Endodermal cell (in vitro differentiated cells): ENCODE measurements around the gene DNASE2B. TPM values are rescaled to one million over a fixed set of nuclear protein-coding genes. Genes with fewer than 3 reads are reported as not detected.

Experiments used
- total RNA-seq, 2 donors: library from RNA; stranded (reverse); fragmentation: NEBNext Ultra II Directional in 1 of 2; extraction: Animal tissue kit (Norgen Biotek cat#: 25700) in 1 of 2; gene quantifications; 2 replicates in 1 of 2; 3 replicates in 1 of 2; pipeline ENCODE4 v1.2.1, GENCODE V29; 2021

DNASE2B gene
- total RNA-seq, 2 donors from 2014 or later: not detected

Other genes starting within 250 kb of the DNASE2B start
- 1 to 10 TPM; 1.8 to 2.5 TPM for gene SAMD13, start 96.8 kb upstream of the DNASE2B start, total RNA-seq
- 10 to 100 TPM; 31.6 to 34.0 TPM for gene RPF1, start 80.8 kb downstream of the DNASE2B start, total RNA-seq
- gene SPATA1, start 107.9 kb downstream of the DNASE2B start, total RNA-seq: 1 to 10 TPM in 1 of 2 donors, under 1 TPM in 1; 0.55 to 1.6 TPM
- gene GNG5, start 108.1 kb downstream of the DNASE2B start, total RNA-seq: 100 to 1,000 TPM; 124 to 144 TPM
- 10 to 100 TPM; 12.3 to 19.6 TPM for gene CTBS, start 176.0 kb downstream of the DNASE2B start, total RNA-seq